Dedifferentiated amniotic fluid mesenchymal stem cell (primary cell): Measurements from ENCODE around the gene COG3.
"Not testable (repeated sequence)": the region's sequence is repeated elsewhere in the genome, so short reads cannot be mapped to it uniquely, and the experiment has no call there.

Source experiments
- DNase-seq: peaks from one replicate; pipeline ENCODE4 v3.0.0-alpha.2; 2016; ENCODE audit errors: extremely low spot score

Gene COG3, protein sequence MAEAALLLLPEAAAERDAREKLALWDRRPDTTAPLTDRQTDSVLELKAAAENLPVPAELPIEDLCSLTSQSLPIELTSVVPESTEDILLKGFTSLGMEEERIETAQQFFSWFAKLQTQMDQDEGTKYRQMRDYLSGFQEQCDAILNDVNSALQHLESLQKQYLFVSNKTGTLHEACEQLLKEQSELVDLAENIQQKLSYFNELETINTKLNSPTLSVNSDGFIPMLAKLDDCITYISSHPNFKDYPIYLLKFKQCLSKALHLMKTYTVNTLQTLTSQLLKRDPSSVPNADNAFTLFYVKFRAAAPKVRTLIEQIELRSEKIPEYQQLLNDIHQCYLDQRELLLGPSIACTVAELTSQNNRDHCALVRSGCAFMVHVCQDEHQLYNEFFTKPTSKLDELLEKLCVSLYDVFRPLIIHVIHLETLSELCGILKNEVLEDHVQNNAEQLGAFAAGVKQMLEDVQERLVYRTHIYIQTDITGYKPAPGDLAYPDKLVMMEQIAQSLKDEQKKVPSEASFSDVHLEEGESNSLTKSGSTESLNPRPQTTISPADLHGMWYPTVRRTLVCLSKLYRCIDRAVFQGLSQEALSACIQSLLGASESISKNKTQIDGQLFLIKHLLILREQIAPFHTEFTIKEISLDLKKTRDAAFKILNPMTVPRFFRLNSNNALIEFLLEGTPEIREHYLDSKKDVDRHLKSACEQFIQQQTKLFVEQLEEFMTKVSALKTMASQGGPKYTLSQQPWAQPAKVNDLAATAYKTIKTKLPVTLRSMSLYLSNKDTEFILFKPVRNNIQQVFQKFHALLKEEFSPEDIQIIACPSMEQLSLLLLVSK

DNA sequence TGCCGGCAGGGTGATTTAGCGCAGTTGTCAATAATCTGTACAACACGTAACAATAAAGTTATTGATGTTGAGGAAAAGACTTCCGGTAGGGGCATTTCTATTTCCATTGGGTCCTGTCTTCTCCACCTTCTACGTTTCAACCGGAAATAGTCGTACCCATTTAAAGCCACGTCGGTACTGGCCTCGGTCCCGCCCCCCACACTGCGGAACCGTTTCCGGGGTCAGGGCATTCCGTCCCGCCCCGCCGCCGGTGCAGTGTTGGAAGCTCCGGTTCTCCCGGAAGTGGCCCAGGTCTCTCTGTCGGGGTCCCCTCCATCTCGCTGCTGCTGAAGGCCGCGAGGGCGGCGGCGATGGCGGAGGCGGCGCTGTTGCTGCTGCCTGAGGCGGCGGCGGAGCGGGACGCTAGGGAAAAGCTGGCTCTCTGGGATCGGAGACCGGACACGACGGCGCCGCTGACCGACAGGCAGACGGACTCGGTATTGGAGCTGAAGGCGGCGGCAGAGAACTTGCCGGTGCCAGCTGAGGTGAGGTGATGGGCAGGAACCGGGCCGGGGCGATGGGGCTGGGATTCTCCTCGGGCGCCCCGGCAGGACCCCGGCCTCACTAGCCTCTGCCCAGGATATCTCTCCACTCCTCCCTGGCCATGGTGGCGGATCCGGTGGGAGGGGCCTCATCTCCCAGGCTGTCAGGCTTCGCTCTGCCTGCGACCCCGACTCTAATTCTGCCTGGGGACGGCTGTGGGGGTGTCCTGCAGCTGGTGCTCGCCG lies at the start of gene COG3:
TSS of gene COG3 (plus strand) at position 253 of the 767 bp plus-strand sequence. CDS start at position 351, 98 bp downstream.
- DNase-seq = peak; percentile 98

GRCh38 chr13:45415112-45415511 lies 49.6 kb upstream of the COG3 start:
- no peak for DNase-seq

GRCh38 chr13:45416516-45417128 lies 48.1 kb upstream of the COG3 start:
- DNase-seq = no peak

DNA sequence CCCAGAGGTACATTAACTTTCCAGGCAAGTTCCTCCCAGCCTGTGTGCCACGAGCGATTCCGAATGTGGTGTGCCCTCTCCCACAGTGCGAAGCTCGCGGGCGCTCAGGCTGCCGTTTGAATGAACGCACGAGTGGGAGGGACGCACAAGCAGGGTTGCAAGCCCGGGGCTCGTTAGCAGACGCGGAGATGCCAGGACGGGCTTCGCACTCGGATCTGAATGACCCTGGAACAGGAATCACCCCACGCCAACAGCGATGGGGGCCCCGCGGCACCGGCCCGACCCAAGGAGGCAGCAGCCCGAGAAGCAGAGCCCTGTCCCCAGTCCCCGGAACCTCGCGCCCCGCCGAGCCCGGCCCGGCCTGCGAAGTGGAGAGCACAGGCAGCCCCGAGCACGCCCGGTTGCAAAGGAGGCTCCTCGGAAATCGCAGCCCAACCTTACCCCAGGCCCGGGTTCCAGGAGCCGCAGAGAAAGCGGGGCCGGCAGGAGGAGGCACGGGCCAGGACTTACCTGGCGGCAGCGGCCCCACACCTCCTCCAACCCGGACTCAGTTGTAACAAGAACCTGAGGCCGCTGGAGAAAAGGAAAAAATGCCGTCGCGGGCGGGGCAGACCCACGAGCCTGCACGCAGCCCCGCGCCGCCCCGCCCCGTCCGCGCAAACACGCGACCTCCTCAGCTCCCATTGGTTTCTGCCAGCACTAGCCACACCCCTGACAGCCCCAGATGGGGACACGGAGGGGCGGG lies 46.8 kb upstream of the COG3 start, which contains the start of gene SLC25A30:
TSS of gene SLC25A30 (minus strand) at position 584 of the 745 bp plus-strand sequence. CDS start 6,948 bp downstream, outside the sequence.
- DNase-seq = peak; percentile 85

- not testable (repeated sequence) for DNase-seq
Observed at GRCh38 chr13:45419389-45419788, 45.4 kb upstream of the COG3 start.

GRCh38 chr13:45419945-45420344 lies 44.8 kb upstream of the COG3 start:
- no peak for DNase-seq

DNA sequence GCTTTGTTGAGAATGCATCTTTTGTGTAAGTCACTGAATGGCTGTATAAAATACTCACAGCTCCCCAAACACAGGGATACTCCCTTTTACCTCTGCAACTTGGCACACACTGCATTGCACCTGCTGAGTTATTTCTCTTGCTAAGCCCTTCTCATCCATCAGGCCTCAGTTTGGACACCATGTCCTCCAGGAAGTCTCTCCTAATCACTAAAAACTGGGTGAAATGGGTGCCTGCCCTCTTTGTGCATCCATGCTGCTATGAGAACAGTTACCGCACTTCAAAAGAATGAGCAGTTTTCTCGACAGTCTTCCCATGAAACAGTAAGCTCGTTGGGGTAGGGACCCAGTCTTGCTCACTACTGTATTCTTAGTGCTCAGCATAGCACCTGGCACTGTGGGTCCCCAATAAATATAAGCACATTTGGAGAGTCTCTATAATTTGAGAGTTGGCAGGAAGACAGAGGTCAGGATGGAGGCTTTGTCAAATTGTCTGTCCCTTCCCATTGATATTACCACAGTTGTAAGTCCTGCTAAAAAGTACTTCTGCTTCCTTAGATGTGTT lies 41.9 kb upstream of the COG3 start:
- no peak for DNase-seq

DNA sequence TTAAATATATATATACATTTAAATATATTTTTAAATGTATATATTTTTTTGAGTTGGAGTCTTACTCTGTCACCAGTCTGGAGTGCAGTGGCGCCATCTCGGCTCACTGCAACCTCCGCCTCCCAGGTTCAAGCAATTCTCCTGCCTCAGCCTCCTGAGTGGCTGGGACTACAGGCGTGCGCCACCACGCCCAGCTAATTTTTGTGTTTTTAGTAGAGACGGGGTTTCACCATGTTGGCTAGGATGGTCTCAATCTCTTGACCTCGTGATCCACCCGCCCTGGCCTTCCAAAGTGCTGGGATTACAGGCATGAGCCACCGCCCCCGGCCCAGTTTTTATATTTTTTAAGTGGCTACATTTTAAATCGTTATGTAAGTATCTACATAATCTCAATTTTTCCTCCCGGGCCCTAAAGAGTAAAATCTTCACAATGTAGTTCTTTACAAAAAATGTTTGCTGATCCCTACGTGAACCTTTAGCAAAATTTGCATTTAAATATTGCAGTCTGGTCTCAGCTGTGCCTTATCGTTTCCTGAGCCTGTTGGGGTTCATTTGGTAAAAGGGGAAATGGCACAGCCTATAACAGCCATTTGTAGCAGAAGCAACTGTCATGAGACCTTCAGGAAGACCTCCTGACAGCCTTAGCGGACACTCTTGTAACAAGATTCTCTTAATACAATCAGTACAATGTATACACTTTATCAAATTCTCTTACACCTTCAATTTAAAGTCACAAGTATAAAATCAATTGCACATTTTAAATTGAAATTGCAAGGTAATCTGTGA lies 38.5 kb upstream of the COG3 start:
- not testable (repeated sequence) for DNase-seq

- DNase-seq = no peak
Observed at GRCh38 chr13:45432737-45433380, 31.9 kb upstream of the COG3 start.

GRCh38 chr13:45433381-45433790 lies 31.4 kb upstream of the COG3 start:
- DNase-seq = no peak

DNA sequence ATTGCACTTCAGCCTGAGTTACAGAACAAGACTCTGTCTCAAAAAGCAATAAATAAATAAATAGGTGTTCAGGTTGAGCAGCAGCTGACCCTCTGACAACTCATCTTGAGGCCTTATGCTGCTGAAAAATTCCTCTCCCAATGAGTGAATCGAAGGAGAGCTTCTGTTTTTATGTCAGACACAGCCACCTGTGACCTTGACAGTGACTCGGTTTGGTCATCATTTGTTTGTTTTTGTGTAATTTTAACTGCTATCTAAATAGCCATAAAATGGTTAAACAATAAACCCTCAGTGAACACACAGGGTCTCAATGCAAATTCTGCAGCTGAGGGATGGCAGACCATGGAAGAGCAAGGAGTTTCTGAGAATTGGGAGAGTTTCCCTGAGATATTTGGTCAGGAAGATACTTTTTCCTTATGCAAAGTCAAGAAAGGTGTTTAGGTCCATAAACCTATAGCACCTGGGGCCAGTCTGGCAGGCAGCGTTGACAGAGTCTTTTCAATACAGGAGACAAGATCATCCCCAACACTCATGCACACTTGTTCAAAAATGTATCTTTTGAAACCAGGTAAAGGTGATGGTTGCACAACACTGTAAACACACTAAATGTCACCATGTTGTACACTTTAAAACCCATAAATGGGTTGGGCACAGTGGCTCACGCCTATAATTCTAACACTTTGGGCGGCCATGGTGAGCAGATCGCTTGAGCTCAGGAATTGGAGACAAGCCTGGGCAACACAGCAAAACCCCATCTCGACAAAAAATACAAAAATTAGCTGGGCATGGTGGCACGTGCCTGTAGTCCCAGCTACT lies 30.0 kb upstream of the COG3 start:
- no peak for DNase-seq

- no peak for DNase-seq
Observed at GRCh38 chr13:45436332-45436731, 28.4 kb upstream of the COG3 start.

- no peak for DNase-seq
Observed at GRCh38 chr13:45436953-45437352, 27.8 kb upstream of the COG3 start.

GRCh38 chr13:45437947-45438346 lies 26.8 kb upstream of the COG3 start:
- no peak for DNase-seq

DNA sequence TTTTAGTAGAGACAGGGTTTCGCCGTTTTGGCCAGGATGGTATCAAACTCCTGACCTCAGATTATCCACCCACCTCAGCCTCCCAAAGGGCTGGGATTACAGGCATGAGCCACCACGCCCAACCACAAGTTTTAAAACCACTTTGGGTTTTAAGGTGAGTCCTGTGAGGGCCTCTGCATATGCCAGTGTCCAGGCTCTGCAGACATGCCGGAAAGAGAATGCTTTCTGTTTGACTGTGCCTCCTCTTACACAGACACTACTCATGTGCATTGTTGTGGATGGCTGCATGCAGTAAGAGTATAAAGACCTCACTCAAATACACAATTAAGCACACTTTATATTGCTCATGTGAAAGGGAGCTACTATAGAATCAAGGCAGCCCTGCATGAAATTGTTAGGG lies 25.7 kb upstream of the COG3 start:
- DNase-seq = no peak

- DNase-seq = no peak
Observed at GRCh38 chr13:45439781-45440462, 24.8 kb upstream of the COG3 start.

GRCh38 chr13:45441633-45442032 lies 23.1 kb upstream of the COG3 start:
- no peak for DNase-seq

GRCh38 chr13:45445053-45445452 lies 19.7 kb upstream of the COG3 start:
- no peak for DNase-seq
